K562 (cell line): ENCODE results near the gene SGMS1. TPM values are rescaled to one million over a fixed set of nuclear protein-coding genes. Genes with fewer than 3 reads are reported as not detected.
A peak's percentile ranks its signal among the peaks of the same experiment; 100 is the strongest.

Source experiments
- ATF1 ChIP-seq, 2 experiments: fragments of 450-650 bp in 1 of 2; IDR thresholded peaks; 2 replicates each; pipeline ENCODE4 v1.6.1; 2016; ENCODE audit warnings: missing compliant biosample characterization in 1 of 2, missing genetic modification characterization in 1 of 2
- ATF7 ChIP-seq: fragments of 450-650 bp; IDR thresholded peaks from 2 replicates; pipeline ENCODE4 v1.7.1; 2014; ENCODE audit warnings: mild to moderate bottlenecking, moderate library complexity
- CBX3 ChIP-seq, 2 experiments: IDR thresholded peaks; 1 replicate in 1 of 2; 2 replicates in 1 of 2; pipeline ENCODE4 v1.6.1; 2012; ENCODE audit warnings: inconsistent platforms in 2 of 2, low read length in 2 of 2, borderline replicate concordance in 1 of 2, control low read depth in 1 of 2
- CTBP1 ChIP-seq: fragments of 450-650 bp; IDR thresholded peaks from 2 replicates; pipeline ENCODE4 v1.6.1; 2016; ENCODE audit warnings: borderline replicate concordance
- DDX20 ChIP-seq: fragments of 450-650 bp; IDR thresholded peaks from 2 replicates; pipeline ENCODE4 v1.6.1; 2016; ENCODE audit warnings: missing genetic modification characterization, low read depth, mild to moderate bottlenecking, missing compliant biosample characterization, moderate library complexity
- EP400 ChIP-seq: fragments of 450-650 bp; IDR thresholded peaks from 2 replicates; pipeline ENCODE4 v1.6.1; 2017; ENCODE audit warnings: antibody characterized with exemption, mild to moderate bottlenecking, moderate library complexity
- FOS ChIP-seq: IDR thresholded peaks from 3 replicates; pipeline ENCODE4 v1.6.1; 2011; ENCODE audit not compliant: insufficient read length; ENCODE audit errors: extremely low read depth
- MTA1 ChIP-seq: fragments of 450-650 bp; IDR thresholded peaks from 2 replicates; pipeline ENCODE4 v1.6.1; 2017; ENCODE audit warnings: borderline replicate concordance
- NR2C1 ChIP-seq, 2 experiments: fragments of 450-650 bp; IDR thresholded peaks; 2 replicates each; pipeline ENCODE4 v1.6.1; 2017; ENCODE audit warnings: mild to moderate bottlenecking in 2 of 2, antibody characterized with exemption in 1 of 2, inconsistent platforms in 1 of 2, missing compliant biosample characterization in 1 of 2, missing genetic modification characterization in 1 of 2
- PYGO2 ChIP-seq: fragments of 450-650 bp; IDR thresholded peaks from 2 replicates; pipeline ENCODE4 v1.6.1; 2016; ENCODE audit warnings: mild to moderate bottlenecking, missing genetic modification characterization, moderate library complexity, missing compliant biosample characterization
- SMAD4 ChIP-seq: fragments of 250-450 bp; sonication (Bioruptor Pico); conservative IDR thresholded peaks from 2 replicates; pipeline ENCODE4 v1.8.0; 2021; ENCODE audit warnings: inconsistent platforms, mild to moderate bottlenecking, moderate library complexity
- SMARCA4 ChIP-seq: fragments of 450-650 bp; IDR thresholded peaks from 2 replicates; pipeline ENCODE4 v1.6.1; 2016
- TOE1 ChIP-seq, 2 experiments: fragments of 450-650 bp in 1 of 2; sonication (generic) in 1 of 2; formaldehyde crosslinking in 1 of 2; IDR thresholded peaks; 2 replicates each; pipeline versions ENCODE4 v1.7.1 to v1.8.0; 2016 to 2022; ENCODE audit warnings: borderline replicate concordance in 2 of 2, mild to moderate bottlenecking in 2 of 2, antibody characterized with exemption in 1 of 2, inconsistent platforms in 1 of 2, low read depth in 1 of 2, missing genetic modification reagents in 1 of 2, moderate library complexity in 1 of 2
- ZFPM2 ChIP-seq: fragments of 250-450 bp; sonication (Bioruptor Pico); IDR thresholded peaks from 2 replicates; pipeline ENCODE4 v1.5.1; 2022; ENCODE audit warnings: mild to moderate bottlenecking
- ZNF583 ChIP-seq: fragments of 250-450 bp; sonication (Bioruptor Pico); IDR thresholded peaks from 2 replicates; pipeline ENCODE4 v1.4.0; 2020
- ZNF589 ChIP-seq: fragments of 200-800 bp; sonication (Bioruptor generic); IDR thresholded peaks from 2 replicates; pipeline ENCODE4 v1.6.1; 2016; ENCODE audit warnings: low read depth, missing genetic modification characterization, missing compliant biosample characterization
- polyA plus RNA-seq, 8 experiments: library from polyadenylated mRNA; depleted of rRNA in 4 of 8; stranded (reverse) in 5 of 8; unstranded in 3 of 8; fragments of >200 nt; fragmentation: Nextera tagmentation in 2 of 8; fragmentation: Illumina TruSeq in 1 of 8; extraction: Ambion mirVana in 2 of 8; extraction: Trizol in 1 of 8; gene quantifications; 2 replicates each; pipeline versions ENCODE4 v1.2.1 to v1.2.3, GENCODE V29; 2011 to 2014; ENCODE audit warnings: inconsistent platforms in 1 of 8, missing spikeins in 1 of 8
- total RNA-seq, 7 experiments: library from RNA; depleted of rRNA in 6 of 7; stranded (reverse); fragments of >200 nt in 6 of 7; fragmentation: Illumina TruSeq in 2 of 7; extraction: Trizol in 2 of 7; gene quantifications; 2 replicates each; pipeline versions ENCODE4 v1.2.1 to v1.2.3, GENCODE V29; 2011 to 2021; ENCODE audit warnings: low replicate concordance in 1 of 7
- TF ChIP-seq, protein P1 (sequence below): fragments of 200-800 bp; sonication (Bioruptor generic); IDR thresholded peaks from 2 replicates; pipeline ENCODE4 v1.6.1; 2017; ENCODE audit warnings: missing genetic modification characterization, missing compliant biosample characterization
- TF ChIP-seq, protein P2 (sequence below): fragments of 250-450 bp; sonication (Bioruptor Pico); IDR thresholded peaks from 2 replicates; pipeline ENCODE4 v1.5.0; 2022; ENCODE audit warnings: mild to moderate bottlenecking
- TF ChIP-seq, protein P3 (sequence below): fragments of 150-350 bp; IDR thresholded peaks from 2 replicates; pipeline ENCODE4 v1.6.1; 2014; ENCODE audit warnings: low read depth, mild to moderate bottlenecking, low read length, borderline replicate concordance

SGMS1 gene
- total and polyA plus RNA-seq, 9 of the 15 experiments (the other 6 are each of a cell fraction or from before 2014, with no cell fraction given), result 22.6 to 232 (median 82.2) TPM

DNA sequence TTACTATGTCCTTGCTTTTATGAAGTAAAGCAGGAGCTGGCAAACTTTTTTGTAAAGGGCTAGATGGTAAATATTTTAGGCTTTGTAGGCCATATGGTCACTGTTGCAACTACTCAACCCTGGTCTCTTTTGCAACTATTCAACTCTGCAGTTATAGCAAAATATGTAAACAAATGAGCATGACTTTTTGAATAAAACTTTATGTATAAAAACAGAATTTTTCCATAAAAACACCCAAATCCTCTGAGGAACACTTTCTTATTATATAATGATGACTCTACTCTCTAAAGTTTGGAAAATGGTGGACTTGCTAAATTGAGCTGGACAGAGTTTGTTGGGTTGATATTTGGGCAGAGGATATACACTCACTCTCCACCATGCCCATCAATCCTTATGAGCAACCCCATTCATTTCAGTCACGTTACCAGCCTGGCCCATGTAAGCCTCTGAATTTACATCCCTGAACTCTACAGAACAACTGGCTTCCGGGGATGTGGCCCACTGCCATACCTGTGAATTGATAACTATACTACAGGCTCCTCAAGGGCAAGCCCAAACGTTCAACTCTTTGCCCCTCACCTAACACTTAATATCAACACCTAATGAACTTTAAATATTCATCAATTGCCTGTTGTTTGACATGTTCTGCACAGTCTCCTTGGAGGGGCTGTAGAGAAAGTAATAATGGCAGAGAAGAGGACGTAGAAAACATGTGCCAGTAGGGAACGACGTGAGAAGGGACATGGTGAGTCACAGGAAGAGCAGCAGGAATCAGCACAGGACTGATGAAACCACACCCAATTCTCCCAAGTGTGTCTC is 37.6 kb downstream of the SGMS1 start (continued):
- peak; percentile 73 for TF ChIP-seq ATF7
- TF ChIP-seq NR2C1 (IDR thresholded peaks at IDR 0.05), result no peak
- TF ChIP-seq NR2C1 (tag; IDR thresholded peaks at IDR 0.05), result peak; percentile 84
- peak; percentile 86 for TF ChIP-seq MTA1
- TF ChIP-seq SMAD4 (CRISPR knock-in tag), result peak; percentile 94
- TF ChIP-seq, protein P1, sequence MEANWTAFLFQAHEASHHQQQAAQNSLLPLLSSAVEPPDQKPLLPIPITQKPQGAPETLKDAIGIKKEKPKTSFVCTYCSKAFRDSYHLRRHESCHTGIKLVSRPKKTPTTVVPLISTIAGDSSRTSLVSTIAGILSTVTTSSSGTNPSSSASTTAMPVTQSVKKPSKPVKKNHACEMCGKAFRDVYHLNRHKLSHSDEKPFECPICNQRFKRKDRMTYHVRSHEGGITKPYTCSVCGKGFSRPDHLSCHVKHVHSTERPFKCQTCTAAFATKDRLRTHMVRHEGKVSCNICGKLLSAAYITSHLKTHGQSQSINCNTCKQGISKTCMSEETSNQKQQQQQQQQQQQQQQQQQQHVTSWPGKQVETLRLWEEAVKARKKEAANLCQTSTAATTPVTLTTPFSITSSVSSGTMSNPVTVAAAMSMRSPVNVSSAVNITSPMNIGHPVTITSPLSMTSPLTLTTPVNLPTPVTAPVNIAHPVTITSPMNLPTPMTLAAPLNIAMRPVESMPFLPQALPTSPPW (CRISPR knock-in tag), result 0 out of 2 replicates have a peak, but pooled peaks have one; percentile 2
- peak; percentile 73; the same call in 1 of the 2 replicates for TF ChIP-seq DDX20 (tag)
- TF ChIP-seq TOE1 (IDR thresholded peaks at IDR 0.05; ENCODE audit: borderline replicate concordance), result peak; percentile 44; the same call in 1 of the 2 replicates
- TF ChIP-seq TOE1 (CRISPR knock-in tag; IDR thresholded peaks at IDR 0.05; ENCODE audit: borderline replicate concordance, low read depth), result no peak
- TF ChIP-seq FOS, result peak; percentile 62
- peak; percentile 40; the same call in 1 of the 2 replicates for TF ChIP-seq PYGO2 (tag)
- no peak for TF ChIP-seq ATF1 (CRISPR knock-in tag; IDR thresholded peaks at IDR 0.05)
- TF ChIP-seq ATF1 (tag; IDR thresholded peaks at IDR 0.05), result peak; percentile 74
- peak; percentile 86 for TF ChIP-seq SMARCA4
- peak; percentile 99 for TF ChIP-seq ZNF589 (CRISPR knock-in tag)
- peak; percentile 71 for TF ChIP-seq ZNF583 (CRISPR knock-in tag)
- TF ChIP-seq, protein P2, sequence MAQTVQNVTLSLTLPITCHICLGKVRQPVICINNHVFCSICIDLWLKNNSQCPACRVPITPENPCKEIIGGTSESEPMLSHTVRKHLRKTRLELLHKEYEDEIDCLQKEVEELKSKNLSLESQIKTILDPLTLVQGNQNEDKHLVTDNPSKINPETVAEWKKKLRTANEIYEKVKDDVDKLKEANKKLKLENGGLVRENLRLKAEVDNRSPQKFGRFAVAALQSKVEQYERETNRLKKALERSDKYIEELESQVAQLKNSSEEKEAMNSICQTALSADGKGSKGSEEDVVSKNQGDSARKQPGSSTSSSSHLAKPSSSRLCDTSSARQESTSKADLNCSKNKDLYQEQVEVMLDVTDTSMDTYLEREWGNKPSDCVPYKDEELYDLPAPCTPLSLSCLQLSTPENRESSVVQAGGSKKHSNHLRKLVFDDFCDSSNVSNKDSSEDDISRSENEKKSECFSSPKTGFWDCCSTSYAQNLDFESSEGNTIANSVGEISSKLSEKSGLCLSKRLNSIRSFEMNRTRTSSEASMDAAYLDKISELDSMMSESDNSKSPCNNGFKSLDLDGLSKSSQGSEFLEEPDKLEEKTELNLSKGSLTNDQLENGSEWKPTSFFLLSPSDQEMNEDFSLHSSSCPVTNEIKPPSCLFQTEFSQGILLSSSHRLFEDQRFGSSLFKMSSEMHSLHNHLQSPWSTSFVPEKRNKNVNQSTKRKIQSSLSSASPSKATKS (CRISPR knock-in tag), result no peak
- peak in 1 of 2 experiments; percentile 89; a peak in 1 of 3 replicates for TF ChIP-seq CBX3 (IDR thresholded peaks at IDR 0.05; ENCODE audit: borderline replicate concordance in 1 of 2, low read length in 2 of 2)
- peak; percentile 86 for TF ChIP-seq CTBP1
- 0 out of 2 replicates have a peak, but pooled peaks have one; percentile 23 for TF ChIP-seq ZFPM2
- peak; percentile 85 for TF ChIP-seq EP400
- TF ChIP-seq, protein P3, sequence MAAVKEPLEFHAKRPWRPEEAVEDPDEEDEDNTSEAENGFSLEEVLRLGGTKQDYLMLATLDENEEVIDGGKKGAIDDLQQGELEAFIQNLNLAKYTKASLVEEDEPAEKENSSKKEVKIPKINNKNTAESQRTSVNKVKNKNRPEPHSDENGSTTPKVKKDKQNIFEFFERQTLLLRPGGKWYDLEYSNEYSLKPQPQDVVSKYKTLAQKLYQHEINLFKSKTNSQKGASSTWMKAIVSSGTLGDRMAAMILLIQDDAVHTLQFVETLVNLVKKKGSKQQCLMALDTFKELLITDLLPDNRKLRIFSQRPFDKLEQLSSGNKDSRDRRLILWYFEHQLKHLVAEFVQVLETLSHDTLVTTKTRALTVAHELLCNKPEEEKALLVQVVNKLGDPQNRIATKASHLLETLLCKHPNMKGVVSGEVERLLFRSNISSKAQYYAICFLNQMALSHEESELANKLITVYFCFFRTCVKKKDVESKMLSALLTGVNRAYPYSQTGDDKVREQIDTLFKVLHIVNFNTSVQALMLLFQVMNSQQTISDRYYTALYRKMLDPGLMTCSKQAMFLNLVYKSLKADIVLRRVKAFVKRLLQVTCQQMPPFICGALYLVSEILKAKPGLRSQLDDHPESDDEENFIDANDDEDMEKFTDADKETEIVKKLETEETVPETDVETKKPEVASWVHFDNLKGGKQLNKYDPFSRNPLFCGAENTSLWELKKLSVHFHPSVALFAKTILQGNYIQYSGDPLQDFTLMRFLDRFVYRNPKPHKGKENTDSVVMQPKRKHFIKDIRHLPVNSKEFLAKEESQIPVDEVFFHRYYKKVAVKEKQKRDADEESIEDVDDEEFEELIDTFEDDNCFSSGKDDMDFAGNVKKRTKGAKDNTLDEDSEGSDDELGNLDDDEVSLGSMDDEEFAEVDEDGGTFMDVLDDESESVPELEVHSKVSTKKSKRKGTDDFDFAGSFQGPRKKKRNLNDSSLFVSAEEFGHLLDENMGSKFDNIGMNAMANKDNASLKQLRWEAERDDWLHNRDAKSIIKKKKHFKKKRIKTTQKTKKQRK, result no peak
